ENCODE measurements around the gene TYMP.
A peak's percentile ranks its signal among the peaks of the same experiment; 100 is the strongest.
"Not testable (repeated sequence)": the region's sequence is repeated elsewhere in the genome, so short reads cannot be mapped to it uniquely, and the experiment has no call there.

TYMP gene

GRCh38 chr22:50562523-50563412 lies 33.0 kb upstream of the TYMP start, which contains the start of gene SYCE3:
Gene SYCE3, minus strand, starts transcription at chr22:50562919. Its CDS starts 6,514 bp downstream, at chr22:50556405.
- DNase-seq = peak; percentile 94

GRCh38 chr22:50561401-50562358 lies 31.9 kb upstream of the TYMP start:
- no peak for DNase-seq

- DNase-seq = no peak
These were observed 30.2 kb upstream of the TYMP start for GRCh38 chr22:50560034-50560433.

GRCh38 chr22:50556703-50557102 lies 26.9 kb upstream of the TYMP start:
- no peak for DNase-seq

GRCh38 chr22:50553310-50553709 lies 23.5 kb upstream of the TYMP start:
- DNase-seq = no peak

- DNase-seq = no peak
These were observed 21.4 kb upstream of the TYMP start for GRCh38 chr22:50551160-50551752.

- no peak for DNase-seq
These were observed 20.6 kb upstream of the TYMP start for GRCh38 chr22:50550395-50550794.

- no peak for DNase-seq
These were observed 19.3 kb upstream of the TYMP start for GRCh38 chr22:50548921-50549790.

- DNase-seq = no peak
These were observed 18.5 kb upstream of the TYMP start for GRCh38 chr22:50548040-50548920.

- DNase-seq = no peak
These were observed 17.6 kb upstream of the TYMP start for GRCh38 chr22:50547263-50547985.

GRCh38 chr22:50546326-50547262 lies 16.8 kb upstream of the TYMP start:
- no peak for DNase-seq

- DNase-seq = no peak
These were observed 15.9 kb upstream of the TYMP start, which contains the start of gene KLHDC7B for GRCh38 chr22:50545522-50546325. Gene KLHDC7B, plus strand, starts transcription at chr22:50545899. Its CDS starts 345 bp downstream, at chr22:50546244.

- DNase-seq = no peak
These were observed 15.0 kb upstream of the TYMP start for GRCh38 chr22:50544746-50545253.

- DNase-seq = peak; percentile 29
These were observed 14.4 kb upstream of the TYMP start for GRCh38 chr22:50544078-50544745.

GRCh38 chr22:50542416-50542927 lies 12.7 kb upstream of the TYMP start:
- no peak for DNase-seq

- DNase-seq = not testable (repeated sequence)
These were observed 11.8 kb upstream of the TYMP start for GRCh38 chr22:50541667-50542026.

GRCh38 chr22:50540381-50540780 lies 10.6 kb upstream of the TYMP start:
- DNase-seq = no peak
